GM18519 (cell line): ENCODE data around the gene DSCAML1.

Source experiments
- ATAC-seq: cut with Tn5 transposase; IDR thresholded peaks from one replicate; pipeline ENCODE4 v1.9.1; 2021; ENCODE audit warnings: mild to moderate bottlenecking, moderate library complexity; ENCODE audit not compliant: unreplicated experiment, low FRiP score

Gene DSCAML1

GRCh38 chr11:117513666-117514065 is 283.4 kb downstream of the DSCAML1 start:
- ATAC-seq: no peak

GRCh38 chr11:117511931-117512539 is 285.0 kb downstream of the DSCAML1 start:
- no peak for ATAC-seq

GRCh38 chr11:117511483-117511930 is 285.5 kb downstream of the DSCAML1 start:
- no peak for ATAC-seq

GRCh38 chr11:117510646-117511045 is 286.4 kb downstream of the DSCAML1 start:
- no peak for ATAC-seq

- no peak for ATAC-seq
These were observed 287.5 kb downstream of the DSCAML1 start for GRCh38 chr11:117509543-117509942.

- no peak for ATAC-seq
These were observed 290.0 kb downstream of the DSCAML1 start for GRCh38 chr11:117506971-117507370.

- no peak for ATAC-seq
These were observed 291.6 kb downstream of the DSCAML1 start for GRCh38 chr11:117505285-117505970.

- no peak for ATAC-seq
These were observed 294.3 kb downstream of the DSCAML1 start for GRCh38 chr11:117502779-117503100.

- ATAC-seq: no peak
These were observed 294.8 kb downstream of the DSCAML1 start for GRCh38 chr11:117502015-117502778.

GRCh38 chr11:117501237-117501898 is 295.6 kb downstream of the DSCAML1 start:
- no peak for ATAC-seq

GRCh38 chr11:117498791-117499190 is 298.2 kb downstream of the DSCAML1 start:
- ATAC-seq: no peak

- ATAC-seq: no peak
These were observed 299.6 kb downstream of the DSCAML1 start for GRCh38 chr11:117497206-117497951.

- ATAC-seq: no peak
These were observed 301.7 kb downstream of the DSCAML1 start for GRCh38 chr11:117495357-117495756.

GRCh38 chr11:117492578-117493251 is 304.3 kb downstream of the DSCAML1 start:
- no peak for ATAC-seq

GRCh38 chr11:117490911-117491310 is 306.1 kb downstream of the DSCAML1 start:
- no peak for ATAC-seq

- ATAC-seq: no peak
These were observed 306.9 kb downstream of the DSCAML1 start for GRCh38 chr11:117489999-117490679.

- ATAC-seq: no peak
These were observed 307.7 kb downstream of the DSCAML1 start for GRCh38 chr11:117488996-117489952.

- ATAC-seq: no peak
These were observed 311.0 kb downstream of the DSCAML1 start for GRCh38 chr11:117486059-117486458.
